Stimulated activated CD4-positive, alpha-beta T cell treated with anti-CD3 and anti-CD28 coated beads, Interleukin-12 subunit alpha, Interleukin-12 subunit beta, amount 100 ng/mL, for 48 hours (primary cell): Measurements from ENCODE around the gene TBXAS1.

Source experiments
- DNase-seq, 3 donors: peaks; one replicate each; pipeline ENCODE4 v3.0.0-alpha.2; 2020; ENCODE audit warnings: low read depth in 2 of 3, low spot score in 1 of 3

Gene TBXAS1

DNA sequence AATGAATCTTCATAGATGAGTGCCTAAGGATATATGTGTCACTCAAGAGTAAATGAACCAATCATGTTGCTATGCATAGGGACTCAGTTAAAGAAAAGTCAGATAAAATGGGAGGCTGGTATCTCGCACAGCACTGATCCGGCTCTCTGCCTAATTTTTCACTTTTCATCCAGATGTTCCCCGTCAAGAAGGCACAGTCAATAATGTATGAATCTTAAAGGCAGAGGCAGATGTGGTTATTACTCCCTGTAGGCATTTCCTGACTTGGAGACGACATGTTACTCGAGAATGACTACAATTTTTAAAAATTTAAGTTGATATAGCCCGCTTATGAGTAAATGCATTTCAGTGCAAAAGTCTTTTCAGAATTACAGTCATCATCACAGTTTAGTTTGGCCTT, 113.6 kb downstream of the TBXAS1 start:
- no peak for DNase-seq

DNA sequence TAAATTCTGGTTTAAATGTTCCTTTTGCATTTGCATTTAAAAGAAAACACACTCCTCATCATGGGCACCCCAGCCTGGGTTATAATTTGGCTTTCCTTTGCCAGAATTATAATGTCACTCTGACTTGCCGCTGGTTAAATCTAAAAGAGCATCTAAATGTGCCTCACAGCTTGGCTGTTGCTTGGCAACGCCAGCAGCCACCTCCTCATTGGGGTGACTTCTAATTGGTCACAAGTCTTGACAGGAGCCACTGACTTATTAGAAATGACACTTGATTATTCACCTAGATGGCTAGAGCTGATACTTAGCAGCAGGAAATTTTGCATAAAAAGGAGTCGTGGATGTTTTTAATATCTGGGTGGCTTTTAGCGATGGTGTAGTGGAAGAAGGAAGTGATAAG, 114.3 kb downstream of the TBXAS1 start:
- no peak for DNase-seq

DNA sequence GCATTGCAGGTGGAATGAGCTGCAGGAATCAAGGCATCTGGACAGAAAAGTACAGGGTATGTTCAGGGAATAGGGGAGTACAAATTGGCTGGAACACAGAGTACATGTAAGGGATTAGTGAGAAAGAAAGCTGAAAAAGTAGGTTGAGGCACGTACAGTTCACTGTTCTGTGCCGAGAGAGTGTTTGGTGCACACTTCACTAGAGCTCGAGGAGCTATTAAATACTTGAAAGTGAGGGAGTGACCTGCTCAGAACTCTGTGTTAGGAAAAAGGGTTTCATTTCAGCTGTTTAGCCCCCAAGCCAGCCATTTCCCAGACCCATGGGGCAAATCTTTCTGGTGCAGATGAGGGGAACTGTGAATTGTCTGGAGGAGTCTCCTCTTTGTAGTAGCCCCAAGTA, 115.2 kb downstream of the TBXAS1 start:
- DNase-seq, result no peak

DNA sequence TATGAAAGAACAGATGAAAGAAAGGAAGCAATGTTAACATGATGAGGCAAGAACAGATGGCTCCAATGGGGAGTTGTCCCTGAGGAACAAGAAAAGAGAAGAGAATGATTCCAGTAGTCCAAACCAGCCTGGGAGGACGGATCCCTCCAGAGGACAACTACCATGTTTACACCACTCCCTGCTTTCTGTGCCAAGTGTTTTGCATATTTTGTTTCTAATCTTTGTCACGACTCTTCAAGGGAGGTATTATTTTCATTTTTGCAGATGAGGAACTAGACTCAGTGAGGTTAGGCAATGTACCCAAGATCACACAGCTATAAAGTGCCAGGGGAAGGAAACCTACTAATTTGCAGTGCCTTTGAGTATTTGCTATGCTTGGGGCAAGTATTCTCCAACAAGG, 117.5 kb downstream of the TBXAS1 start:
- no peak for DNase-seq

GRCh38 chr7:139947021-139947420, 118.0 kb downstream of the TBXAS1 start:
- no peak for DNase-seq

DNA sequence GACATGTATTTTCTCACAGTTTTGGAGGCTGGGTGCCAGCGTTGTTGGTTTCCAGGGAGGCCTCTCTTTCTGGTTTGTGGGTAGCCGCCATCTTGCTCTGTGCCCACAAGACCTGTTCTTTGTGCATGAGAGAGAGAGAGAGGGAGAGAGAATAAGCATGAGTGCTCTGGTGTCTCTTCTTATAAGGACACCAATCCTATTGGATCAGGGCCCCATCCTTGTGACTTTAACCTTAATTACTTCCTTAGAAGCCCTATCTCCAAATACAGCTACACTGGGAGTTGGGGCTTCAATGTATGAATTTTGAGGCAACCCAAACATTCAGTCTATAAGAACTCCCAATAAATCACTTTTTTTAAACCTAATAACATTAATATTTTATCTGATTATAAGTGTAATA, 119.1 kb downstream of the TBXAS1 start:
- no peak for DNase-seq

GRCh38 chr7:139948587-139949335, 119.7 kb downstream of the TBXAS1 start:
- no peak for DNase-seq

GRCh38 chr7:139949629-139950028, 120.6 kb downstream of the TBXAS1 start:
- DNase-seq, result no peak

DNA sequence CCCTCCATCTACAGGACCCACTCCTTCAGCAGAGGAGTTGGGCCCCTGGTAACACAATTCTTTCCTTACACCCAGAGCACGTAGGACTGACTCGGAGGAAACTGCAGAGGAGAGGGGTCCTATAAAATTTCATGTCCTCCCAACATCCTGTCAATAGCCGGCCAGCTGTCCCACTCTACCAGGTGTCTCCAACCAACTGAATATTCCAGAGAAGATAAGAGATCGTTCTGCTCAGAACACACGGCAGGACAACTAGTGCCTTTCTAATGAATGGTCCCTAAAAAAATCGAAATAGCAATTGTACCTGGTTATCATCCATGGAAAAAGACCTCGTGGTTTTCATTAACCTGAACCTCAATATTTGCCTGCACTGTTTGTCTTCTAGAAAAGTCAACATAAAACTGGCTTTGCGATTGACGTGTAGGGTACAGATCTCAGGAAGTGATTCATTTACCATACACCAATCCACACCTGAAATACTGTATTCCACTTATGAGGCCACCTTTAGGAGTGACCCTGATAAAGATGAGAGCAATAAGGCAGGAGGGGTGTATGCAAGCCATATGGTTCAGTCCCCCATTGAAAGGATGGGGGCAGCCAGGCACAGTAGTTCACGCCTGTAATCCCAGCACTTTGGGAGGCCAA, 121.9 kb downstream of the TBXAS1 start:
- no peak for DNase-seq

DNA sequence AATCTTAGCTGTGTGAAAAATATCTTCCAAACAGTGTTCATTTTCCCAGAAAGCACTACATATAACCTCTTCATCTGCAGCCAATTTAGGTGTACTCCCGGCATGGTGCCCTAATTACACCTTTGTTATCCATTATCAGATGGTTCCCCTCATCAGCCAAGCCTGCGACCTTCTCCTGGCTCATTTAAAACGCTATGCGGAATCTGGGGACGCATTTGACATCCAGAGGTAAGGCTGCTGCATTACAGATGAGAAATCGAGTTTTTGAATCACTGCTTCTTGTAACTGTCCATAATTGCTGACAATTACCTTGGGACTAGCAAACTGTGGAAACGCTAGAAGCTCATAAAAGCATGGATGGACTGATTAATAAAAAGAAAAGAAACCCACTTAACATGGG, 124.2 kb downstream of the TBXAS1 start:
- no peak for DNase-seq

- DNase-seq, result no peak
These were observed 126.2 kb downstream of the TBXAS1 start for GRCh38 chr7:139955109-139955820.

GRCh38 chr7:139958599-139959284, 129.7 kb downstream of the TBXAS1 start:
- DNase-seq, result no peak

DNA sequence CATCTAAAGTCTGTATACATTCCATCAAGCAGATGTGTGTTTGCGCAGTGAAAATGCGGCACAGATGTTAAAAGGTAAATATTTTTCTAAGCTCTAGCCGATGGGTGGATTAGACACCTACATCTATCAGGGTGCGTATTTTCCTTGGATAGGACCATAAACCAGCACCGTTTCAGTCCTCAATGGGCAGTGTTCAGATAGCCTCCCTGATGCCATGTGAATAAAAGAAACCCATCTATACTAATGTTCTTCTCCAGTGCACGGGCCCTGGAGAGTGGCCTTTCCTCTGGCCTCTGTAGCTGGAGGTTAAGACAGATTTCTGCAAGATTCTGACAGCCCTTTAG, 130.2 kb downstream of the TBXAS1 start:
- DNase-seq, result no peak

GRCh38 chr7:139959718-139960117, 130.7 kb downstream of the TBXAS1 start:
- DNase-seq, result no peak

- DNase-seq, result no peak
These were observed 131.1 kb downstream of the TBXAS1 start for GRCh38 chr7:139960157-139960556.

DNA sequence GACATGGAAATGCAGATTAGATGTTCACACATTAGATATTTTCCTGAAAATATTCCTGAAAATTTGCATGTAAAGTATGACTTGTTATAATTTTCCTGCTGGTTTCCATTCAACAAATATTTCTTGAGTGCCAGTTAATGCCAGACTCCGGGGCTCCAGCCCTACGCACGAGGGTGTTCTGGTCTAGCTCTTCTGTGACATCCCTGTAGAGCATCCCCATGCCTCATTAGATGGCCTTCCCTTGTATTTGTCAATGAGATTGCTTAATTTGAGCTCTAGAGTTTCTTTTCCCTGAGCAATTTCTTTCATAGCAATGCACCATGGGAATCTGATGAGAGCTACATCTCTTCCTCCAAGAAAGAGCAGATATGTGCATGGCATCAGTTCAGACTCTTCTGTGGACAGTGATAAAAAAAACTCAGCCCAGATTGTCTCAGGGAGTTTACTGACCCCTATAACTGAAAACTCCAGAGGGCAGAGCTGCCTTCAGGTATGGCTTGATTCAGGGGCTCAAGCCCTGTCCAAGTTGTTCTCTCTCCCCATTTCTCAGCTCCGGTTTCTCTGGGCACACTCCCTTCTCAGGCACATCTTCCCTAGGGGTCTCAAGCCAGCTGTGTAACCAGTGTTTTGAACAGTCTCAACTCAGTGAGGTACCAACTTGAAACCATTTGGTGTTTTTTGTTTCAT, 137.0 kb downstream of the TBXAS1 start:
- DNase-seq, result no peak

- DNase-seq, result no peak
These were observed 137.9 kb downstream of the TBXAS1 start for GRCh38 chr7:139966949-139967348.

DNA sequence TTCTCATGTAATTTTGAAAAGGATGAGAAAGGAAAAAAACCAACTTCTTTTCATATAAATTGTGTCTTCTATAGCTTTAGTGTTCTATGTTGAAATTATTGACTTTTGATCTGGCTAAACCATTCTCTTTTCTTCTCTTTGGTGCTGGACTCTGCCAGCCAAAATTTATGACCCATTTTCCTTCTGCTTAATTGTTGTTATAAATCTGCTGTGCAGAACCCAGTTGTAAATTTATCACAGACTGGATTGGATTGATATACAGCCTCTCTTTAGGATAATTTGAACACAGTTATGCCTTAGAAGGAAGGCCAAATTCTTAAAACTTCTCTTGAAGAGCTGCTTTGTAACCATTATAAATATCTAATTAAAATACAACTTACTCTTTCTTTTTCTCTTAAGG, 139.9 kb downstream of the TBXAS1 start:
- DNase-seq, result no peak

GRCh38 chr7:139972029-139972428, 143.0 kb downstream of the TBXAS1 start:
- no peak for DNase-seq

- DNase-seq, result no peak
These were observed 144.3 kb downstream of the TBXAS1 start for GRCh38 chr7:139973101-139974050.
